22Rv1 (cell line): ENCODE data around the gene SLC13A5.

Experiments
- ZFX ChIP-seq: fragments of 450-650 bp; IDR thresholded peaks from 2 replicates; pipeline ENCODE4 v1.6.1; 2017; ENCODE audit warnings: antibody characterized with exemption, borderline replicate concordance
- TF ChIP-seq, protein P1 (sequence below): fragments of 450-650 bp; IDR thresholded peaks from 2 replicates; pipeline ENCODE4 v1.5.1; 2017; ENCODE audit warnings: mild to moderate bottlenecking

DNA sequence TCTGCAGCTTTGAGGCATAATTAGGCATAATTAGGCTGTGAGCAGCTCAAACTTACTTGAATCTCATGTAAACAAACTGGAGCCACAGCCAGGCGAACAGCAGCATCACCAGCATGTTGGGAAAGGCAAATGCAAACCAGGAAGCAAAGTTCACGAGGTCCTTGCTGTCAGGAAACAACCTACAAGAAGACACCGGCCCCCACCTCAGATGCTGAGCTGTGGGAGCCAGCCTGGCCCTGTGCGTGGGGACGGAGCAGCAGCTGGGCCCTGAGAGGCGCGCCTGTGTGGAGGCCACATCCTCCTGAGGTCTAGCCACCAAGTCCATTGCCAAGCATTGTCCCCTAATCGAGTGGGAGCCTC is 12.2 kb downstream of the SLC13A5 start:
- TF ChIP-seq, protein P1, sequence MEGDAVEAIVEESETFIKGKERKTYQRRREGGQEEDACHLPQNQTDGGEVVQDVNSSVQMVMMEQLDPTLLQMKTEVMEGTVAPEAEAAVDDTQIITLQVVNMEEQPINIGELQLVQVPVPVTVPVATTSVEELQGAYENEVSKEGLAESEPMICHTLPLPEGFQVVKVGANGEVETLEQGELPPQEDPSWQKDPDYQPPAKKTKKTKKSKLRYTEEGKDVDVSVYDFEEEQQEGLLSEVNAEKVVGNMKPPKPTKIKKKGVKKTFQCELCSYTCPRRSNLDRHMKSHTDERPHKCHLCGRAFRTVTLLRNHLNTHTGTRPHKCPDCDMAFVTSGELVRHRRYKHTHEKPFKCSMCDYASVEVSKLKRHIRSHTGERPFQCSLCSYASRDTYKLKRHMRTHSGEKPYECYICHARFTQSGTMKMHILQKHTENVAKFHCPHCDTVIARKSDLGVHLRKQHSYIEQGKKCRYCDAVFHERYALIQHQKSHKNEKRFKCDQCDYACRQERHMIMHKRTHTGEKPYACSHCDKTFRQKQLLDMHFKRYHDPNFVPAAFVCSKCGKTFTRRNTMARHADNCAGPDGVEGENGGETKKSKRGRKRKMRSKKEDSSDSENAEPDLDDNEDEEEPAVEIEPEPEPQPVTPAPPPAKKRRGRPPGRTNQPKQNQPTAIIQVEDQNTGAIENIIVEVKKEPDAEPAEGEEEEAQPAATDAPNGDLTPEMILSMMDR: no peak
- TF ChIP-seq ZFX: no peak
